HG03139 (cell line): ENCODE data around the gene TRAF3IP1.
A peak's percentile ranks its signal among the peaks of the same experiment; 100 is the strongest.

Source experiments
- ATAC-seq: cut with Tn5 transposase; IDR thresholded peaks from one replicate; pipeline ENCODE4 v1.9.1; 2021; ENCODE audit not compliant: unreplicated experiment

TRAF3IP1 gene

DNA sequence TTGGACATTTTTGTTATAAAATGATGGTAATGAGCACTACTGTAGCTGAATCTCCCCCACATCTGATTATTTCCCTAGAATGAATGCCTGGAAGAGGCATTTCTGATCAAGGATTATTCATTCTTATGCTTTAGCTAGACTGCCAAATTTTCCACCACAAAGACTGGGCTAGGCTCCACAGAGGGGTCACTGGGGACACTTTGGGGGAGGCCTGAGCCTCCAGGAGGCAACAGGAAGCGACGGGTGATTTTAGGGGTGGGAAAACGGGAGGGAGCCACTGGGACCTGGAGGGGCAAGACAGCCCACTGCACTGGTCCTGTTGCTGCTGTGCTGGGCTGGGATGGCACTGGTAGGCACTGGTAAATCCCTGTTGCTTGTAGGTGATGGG, 104.0 kb downstream of the TRAF3IP1 start:
- ATAC-seq: no peak

DNA sequence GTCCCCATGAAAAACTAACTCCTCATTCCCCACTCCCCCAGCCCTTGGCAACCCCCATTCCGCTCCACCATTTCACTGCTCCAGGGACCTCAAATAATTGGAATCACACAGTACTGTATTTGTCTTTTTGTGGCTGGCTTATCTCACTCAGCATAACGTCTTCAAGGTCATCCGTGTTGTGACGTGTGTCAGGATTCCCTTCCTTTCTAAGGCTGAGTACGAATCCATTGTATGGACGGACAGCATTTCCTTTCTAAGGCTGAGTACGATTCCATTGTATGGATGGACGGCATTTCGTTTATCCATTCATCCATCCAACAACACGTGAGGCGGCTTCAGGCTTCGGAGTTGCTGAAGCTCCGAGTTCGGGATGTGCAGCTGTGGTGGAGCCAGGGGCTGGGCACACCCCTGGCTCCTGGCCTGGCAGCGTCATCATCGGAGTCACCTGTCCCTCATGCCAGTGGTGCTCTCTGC, 105.2 kb downstream of the TRAF3IP1 start:
- no peak for ATAC-seq

- peak; percentile 6 for ATAC-seq
Observed at GRCh38 chr2:238425979-238426567, 105.8 kb downstream of the TRAF3IP1 start.

DNA sequence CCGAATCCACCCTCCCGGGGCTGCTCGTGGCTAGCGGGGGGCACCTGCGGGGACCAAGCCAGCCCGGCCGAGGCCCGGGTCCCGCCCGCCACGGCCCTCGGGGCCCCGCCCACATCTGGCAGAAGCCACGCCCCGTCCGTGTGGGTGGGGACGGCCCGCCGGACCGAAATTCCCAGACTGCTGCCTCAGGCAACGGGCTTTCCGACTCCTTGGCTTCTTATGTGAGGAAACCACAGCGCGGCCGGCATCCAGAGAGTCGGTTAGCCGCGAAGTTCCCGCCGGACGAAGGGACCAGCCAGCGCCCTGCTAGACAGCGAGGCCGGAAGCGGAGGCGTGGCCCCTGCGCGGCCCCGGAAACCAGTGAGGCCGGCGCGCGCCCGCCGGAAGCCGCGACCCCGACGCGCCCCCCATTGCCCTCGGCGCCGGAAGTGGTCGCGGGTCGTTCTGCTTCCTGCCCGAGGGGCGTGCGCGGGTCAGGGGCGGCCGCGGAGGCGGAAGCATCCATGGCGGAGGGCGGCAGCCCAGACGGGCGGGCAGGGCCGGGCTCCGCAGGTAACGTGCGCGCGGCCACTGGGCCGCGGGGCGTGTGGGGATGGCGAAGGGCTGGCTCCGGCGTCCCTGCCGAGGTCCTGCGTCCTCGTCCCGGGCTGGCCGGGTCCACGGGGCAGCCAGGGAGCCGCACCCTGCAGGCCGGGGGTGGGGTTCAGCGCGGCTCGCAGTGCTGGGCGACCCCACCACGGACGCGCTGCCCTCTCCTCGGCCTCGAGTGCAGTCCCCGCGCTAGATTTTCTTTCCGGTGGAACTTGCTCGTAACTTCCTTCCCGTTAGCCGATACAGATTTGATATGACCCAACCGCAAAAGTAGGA, 106.5 kb downstream of the TRAF3IP1 start, which contains the start of gene ASB1:
TSS of gene ASB1 (plus strand) at position 360 of the 867 bp plus-strand sequence. CDS start at position 504, 144 bp downstream.
- ATAC-seq: peak; percentile 76

DNA sequence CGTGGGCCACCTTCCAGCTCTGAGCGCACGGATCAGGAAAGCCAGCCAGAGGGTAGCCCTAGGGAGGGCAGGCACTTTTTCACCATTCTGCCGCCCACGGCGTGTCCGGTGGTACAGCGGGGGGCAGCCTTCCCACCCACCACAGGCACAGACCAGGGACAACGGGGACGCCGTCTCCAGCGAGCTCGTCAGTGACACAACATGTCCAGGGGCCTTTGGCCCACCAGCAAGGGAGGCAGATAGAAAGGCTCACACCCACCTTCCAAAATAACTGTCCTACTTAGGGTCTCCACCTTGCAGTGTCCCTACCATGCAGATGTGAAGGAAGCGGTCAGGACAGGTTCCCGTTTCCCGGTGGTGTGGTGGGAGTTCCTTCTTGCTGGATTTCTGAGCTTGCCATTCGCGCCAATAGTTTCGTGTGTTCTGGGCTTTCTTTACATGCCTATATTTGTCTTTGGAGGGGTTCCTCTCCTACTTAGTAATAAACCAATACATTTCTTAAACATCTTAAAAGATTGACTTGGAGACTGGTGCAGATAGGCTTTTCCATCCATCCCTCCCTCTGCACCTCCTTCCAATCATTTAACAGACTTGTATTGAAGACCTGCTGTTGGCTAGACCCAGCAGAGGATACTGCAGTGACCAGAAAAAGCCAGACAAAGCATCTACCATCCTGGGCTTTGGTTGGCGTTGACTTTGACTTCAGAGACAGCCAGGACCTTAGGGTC, 107.3 kb downstream of the TRAF3IP1 start:
- ATAC-seq: no peak

- ATAC-seq: no peak
Observed at GRCh38 chr2:238428866-238429265, 108.5 kb downstream of the TRAF3IP1 start.

- ATAC-seq: no peak
Observed at GRCh38 chr2:238430781-238431180, 110.5 kb downstream of the TRAF3IP1 start.

GRCh38 chr2:238431456-238431855, 111.1 kb downstream of the TRAF3IP1 start:
- ATAC-seq: no peak

GRCh38 chr2:238433300-238433915, 113.1 kb downstream of the TRAF3IP1 start:
- ATAC-seq: no peak

- ATAC-seq: no peak
Observed at GRCh38 chr2:238433941-238434845, 113.9 kb downstream of the TRAF3IP1 start.

GRCh38 chr2:238434846-238435751, 114.8 kb downstream of the TRAF3IP1 start:
- no peak for ATAC-seq

DNA sequence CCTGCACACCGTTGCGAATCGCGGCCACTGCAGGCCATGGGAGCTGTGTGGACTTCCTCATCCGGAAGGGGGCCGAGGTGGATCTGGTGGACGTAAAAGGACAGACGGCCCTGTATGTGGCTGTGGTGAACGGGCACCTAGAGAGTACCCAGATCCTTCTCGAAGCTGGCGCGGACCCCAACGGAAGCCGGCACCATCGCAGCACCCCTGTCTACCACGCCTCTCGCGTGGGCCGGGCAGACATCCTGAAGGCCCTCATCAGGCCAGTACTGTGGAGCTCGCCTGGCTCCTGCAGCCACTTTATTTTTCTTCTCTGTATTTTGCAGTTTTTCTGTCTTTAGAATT, 115.4 kb downstream of the TRAF3IP1 start:
- ATAC-seq: no peak

- no peak for ATAC-seq
Observed at GRCh38 chr2:238438856-238439849, 118.8 kb downstream of the TRAF3IP1 start.

GRCh38 chr2:238439917-238440316, 119.6 kb downstream of the TRAF3IP1 start:
- ATAC-seq: no peak

DNA sequence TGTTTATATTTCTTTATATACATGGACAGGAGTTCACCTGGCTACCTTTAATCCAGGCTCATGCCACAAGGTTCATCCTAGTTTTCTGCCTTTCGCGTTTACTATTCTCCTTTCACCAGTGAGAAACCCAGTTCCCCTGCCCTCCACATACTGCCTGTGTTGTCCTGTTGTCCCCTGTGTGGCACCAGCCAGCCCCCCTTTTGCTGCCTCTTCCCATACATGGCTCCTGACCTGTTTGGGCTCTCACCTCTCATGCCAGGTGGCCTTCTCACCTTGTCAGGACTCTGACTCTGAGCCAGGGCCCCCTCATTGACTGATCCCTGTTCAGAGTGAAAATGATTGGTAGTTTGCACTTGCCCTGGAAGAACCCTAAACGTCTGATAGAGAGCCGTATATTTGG, 120.0 kb downstream of the TRAF3IP1 start:
- no peak for ATAC-seq

DNA sequence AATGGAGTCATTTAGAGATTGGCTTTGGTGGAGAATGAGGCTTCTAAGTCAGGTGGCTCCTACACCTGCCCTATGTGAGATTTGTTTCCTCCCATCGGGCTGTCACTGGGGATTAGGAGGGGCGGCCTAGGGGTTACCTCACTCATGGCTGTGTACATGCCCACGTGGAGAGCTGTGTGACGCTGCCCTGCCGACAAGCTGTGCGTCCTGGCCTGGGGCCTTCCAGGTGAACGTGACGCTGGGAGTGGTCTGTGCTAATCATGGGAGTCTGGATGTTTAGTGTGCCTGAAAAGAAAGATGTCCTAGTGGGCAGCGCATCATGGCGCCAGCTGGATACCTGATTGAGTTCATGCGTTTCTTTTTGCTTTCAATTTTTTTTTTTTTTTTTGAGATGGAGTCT, 120.4 kb downstream of the TRAF3IP1 start:
- no peak for ATAC-seq

DNA sequence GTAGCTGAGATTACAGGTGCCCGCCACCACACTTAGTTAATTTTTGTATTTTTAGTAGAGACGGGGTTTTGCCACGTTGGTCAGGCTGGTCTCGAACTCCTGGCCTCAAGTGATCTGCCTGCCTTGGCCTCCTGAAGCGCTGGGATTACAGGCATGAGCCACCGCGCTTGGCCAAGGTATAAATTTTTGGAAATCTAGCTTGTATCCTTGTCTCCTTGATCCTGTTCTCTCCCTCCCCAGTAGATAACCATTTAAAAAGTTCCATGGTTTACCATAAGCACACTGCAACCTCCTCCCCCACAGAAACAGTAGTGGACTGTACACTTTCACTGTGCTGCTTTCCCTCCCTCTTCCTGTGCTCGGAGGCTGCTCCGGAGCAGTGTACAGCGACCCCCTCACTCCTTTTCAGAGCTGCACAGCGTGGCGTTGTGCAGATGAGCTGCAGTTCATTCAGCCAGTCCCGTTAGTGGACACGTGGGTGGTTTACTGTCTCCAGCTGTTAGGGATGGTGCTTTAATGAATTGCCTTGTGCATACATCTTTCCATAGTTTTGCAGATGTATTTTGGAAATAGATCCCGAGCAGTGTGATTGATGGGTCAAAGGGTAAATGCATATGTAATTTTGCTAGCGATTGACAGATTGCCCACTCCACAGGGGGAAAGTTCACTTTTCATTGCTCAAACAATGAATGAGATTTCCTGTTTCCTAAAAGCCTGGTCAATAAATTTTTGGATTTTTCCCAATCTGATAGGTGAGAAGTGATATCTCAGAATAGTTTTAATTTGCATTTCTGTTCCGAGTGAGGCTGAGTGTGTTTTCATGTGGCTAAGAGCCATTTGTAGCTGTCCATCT, 121.2 kb downstream of the TRAF3IP1 start:
- no peak for ATAC-seq
